ENCODE data around the gene NOC4L.

Gene NOC4L

DNA sequence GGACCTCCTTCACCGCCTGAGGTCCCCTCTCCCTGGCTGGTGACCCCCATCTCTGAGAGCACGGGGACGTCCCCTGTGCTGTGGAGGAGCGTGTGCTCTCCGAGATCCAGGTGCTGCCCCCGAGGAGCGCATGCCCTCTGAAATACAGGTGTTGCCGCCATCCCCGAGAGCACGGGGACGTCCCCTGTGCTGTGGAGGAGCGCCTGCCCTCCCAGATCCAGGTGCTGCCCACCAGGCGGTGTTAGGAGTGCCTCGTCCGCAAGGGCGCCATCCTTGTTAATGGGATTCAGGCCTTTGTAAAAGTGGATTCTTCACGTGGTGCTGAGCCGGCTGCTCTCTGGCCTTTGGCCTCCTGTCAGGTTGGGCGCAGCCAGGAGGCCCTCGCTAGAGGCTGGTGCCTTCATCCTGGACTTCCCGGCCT is 10.1 kb downstream of the NOC4L start:
- DNase-seq (ENCODE audit: low read depth) = no peak
- H3K4me3 ChIP-seq (ENCODE audit: low read length) = no peak overlapping the region
- TF ChIP-seq, protein P1, sequence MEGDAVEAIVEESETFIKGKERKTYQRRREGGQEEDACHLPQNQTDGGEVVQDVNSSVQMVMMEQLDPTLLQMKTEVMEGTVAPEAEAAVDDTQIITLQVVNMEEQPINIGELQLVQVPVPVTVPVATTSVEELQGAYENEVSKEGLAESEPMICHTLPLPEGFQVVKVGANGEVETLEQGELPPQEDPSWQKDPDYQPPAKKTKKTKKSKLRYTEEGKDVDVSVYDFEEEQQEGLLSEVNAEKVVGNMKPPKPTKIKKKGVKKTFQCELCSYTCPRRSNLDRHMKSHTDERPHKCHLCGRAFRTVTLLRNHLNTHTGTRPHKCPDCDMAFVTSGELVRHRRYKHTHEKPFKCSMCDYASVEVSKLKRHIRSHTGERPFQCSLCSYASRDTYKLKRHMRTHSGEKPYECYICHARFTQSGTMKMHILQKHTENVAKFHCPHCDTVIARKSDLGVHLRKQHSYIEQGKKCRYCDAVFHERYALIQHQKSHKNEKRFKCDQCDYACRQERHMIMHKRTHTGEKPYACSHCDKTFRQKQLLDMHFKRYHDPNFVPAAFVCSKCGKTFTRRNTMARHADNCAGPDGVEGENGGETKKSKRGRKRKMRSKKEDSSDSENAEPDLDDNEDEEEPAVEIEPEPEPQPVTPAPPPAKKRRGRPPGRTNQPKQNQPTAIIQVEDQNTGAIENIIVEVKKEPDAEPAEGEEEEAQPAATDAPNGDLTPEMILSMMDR (conservative IDR thresholded peaks at IDR 0.05; ENCODE audit: low read depth, low read length) = no peak

DNA sequence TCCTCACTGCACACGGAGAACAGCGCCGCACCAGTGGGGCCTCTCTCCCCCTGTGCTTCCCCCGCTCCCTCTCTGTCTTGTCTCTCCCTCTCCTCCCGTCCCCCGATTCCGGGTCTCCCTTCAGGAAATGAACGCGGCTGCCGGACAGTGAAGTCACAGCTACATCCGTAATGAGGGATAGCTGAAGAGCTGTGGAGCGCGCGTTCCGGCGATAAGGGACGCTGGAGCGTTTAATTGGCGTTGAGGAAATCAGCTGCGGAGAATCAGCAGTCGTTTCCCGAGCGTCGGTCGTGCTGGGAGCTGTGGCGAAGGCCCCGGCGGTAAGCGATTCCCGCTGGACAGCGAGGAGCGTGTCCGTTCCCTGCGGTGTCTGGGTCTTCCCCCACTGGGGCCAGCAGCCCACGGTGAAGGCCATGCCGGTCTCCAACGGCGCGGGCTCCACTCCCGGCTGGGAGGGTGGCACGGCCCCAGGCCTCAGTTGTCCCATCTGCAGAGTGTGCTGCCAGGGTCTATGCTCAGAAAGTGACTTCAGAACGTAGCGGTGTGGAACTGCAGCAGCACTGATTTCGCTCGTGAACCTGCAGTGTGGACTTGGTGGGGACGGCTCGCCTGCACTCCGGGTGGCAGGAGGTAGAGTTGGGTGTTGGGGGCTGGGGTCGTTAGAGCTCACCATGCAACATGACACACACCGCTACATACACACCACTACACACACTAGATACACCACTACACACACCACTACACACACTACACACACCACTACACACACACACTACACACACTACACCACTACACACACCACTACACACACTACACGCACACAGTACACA is 10.9 kb downstream of the NOC4L start:
- TF ChIP-seq, protein P1 (conservative IDR thresholded peaks at IDR 0.05; ENCODE audit: low read depth, low read length) = no peak
- H3K4me3 ChIP-seq (ENCODE audit: low read length) = no peak overlapping the region
- DNase-seq (ENCODE audit: low read depth) = no peak

DNA sequence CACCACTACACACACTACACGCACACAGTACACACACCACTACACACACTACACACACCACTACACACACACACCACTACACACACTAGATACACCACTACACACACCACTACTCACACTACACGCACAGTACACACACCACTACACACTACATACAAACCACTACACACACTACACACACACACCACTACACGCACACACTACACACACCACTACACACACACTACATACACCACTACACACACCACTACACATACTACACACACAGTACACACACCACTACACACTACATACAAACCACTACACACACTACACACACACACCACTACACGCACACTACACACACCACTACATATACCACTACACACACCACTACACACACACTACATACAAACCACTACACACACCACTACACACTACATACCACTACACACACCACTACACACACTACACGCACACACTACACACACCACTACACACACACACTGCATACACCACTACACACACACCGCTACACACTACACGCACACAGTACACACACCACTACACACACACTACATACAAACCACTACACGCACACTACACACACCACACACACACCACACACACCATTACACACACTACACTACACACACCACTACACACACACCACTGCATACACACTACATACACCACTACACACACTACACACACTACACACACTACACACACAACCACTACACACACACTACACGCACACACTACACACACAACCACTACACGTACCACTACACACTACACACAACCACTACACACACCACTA is 11.7 kb downstream of the NOC4L start:
- no peak for DNase-seq (ENCODE audit: low read depth)
- TF ChIP-seq, protein P1 (conservative IDR thresholded peaks at IDR 0.05; ENCODE audit: low read depth, low read length) = no peak
- no peak overlapping the region for H3K4me3 ChIP-seq (ENCODE audit: low read length)

DNA sequence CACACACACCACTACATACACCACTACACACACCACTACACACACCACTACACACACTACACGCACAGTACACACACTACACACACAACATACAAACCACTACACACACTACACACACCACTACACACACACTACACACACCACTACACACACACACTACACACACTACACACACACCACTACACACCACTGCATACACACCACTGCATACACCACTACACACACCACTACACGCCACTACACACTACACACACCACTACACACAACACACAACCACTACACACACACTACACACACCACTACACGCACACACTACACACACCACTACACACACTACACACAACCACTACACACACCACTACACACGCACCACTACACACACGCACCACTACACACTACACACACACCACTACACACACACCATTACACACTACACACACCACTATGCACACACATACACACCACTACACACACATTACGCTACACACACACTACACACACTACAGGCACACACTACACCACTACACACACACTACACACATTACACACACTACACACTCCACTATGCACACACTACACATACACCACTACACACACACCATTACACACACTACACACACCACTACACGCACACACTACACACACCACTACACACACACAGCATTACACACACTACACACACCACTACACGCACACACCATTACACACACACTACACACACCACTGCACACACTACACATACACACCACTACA is 12.5 kb downstream of the NOC4L start:
- TF ChIP-seq, protein P1 (conservative IDR thresholded peaks at IDR 0.05; ENCODE audit: low read depth, low read length) = no peak
- no peak overlapping the region for H3K4me3 ChIP-seq (ENCODE audit: low read length)
- DNase-seq (ENCODE audit: low read depth) = no peak

DNA sequence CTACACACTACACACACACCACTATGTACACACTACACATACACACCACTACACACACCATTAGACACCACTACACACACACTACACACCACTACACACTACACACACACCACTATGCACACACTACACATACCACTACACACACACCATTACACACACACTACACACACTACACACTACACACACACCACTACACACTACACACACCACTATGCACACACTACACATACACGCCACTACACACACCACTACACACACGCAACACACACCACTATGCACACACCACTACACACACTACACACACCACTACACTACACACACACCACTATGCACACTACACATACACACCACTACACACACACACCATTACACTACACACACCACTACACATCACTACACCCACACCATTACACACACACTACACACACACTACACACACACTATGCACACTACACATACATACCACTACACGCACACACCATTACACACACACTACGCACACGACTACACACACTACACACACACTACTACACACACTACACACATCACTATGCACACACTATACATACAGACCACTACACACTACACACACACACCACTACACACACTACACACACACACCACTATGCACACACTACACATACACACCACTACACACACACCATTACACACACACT is 13.6 kb downstream of the NOC4L start:
- TF ChIP-seq, protein P1 (conservative IDR thresholded peaks at IDR 0.05; ENCODE audit: low read depth, low read length) = no peak
- no peak for DNase-seq (ENCODE audit: low read depth)
- no peak overlapping the region for H3K4me3 ChIP-seq (ENCODE audit: low read length)

DNA sequence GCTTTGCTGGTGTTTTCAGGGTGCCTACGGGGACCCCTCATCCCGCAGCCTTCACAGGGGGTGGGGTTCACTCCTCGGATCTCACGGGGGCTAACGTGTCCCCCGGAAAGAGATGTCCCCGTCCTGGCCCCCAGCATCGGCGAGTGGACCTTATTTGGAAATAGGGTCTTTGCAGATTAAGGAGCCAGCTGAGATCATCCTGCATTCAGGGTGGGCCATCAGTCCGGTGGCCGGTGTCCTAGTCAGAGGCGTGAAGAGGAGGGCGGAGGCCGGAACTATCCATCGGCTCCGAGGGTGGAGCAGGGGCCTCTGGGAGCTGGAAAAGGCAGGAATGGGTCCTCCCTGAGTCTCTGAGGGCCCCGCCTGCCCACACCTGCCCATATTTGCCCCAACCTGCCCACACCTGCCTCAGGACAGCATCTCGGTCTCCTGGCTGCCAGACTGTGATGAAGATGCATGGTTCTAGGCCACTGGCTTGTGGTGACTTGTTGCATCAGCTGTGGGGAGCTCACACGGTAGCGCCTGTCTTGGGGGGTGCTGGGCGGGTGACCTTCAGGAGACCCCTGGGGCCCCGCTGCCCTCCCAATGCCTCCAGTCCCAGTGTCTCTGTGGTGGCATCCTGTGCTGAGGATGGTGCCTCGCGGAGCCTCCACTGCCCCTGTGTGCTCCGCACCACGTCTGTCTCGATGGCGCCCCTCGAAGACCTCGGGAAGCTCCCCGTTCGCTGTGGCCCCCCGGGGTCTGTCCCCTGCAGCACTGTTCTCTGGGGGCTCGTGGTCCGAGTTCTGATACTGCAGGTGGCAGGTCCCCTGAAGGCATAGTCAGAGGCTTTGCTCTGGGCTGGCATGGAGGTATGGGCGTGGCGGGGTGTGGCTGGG is 14.7 kb downstream of the NOC4L start:
- no peak for DNase-seq (ENCODE audit: low read depth)
- H3K4me3 ChIP-seq (ENCODE audit: low read length) = no peak overlapping the region
- TF ChIP-seq, protein P1 (conservative IDR thresholded peaks at IDR 0.05; ENCODE audit: low read depth, low read length) = no peak

All from retinal pigment epithelial cell (primary cell).